HepG2 (cell line): ENCODE data around the gene NEURL1B. TPM values are rescaled to one million over a fixed set of nuclear protein-coding genes. Genes with fewer than 3 reads are reported as not detected.

Source experiments
- ATAC-seq: fragments of 200-7000 bp; cut with Tn5 transposase; 3 replicates; pipeline ENCODE4 v1.9.1; 2020; ENCODE audit warnings: mild to moderate bottlenecking, moderate library complexity
- BruUV-seq: library from RNA; stranded (reverse); fragments of 400-500 nt; replicated peaks from 2 replicates; lab custom pipeline; 2021; lab: Mats Ljungman, UMichigan
- CTCF ChIA-PET: fragments of 300-600 bp; formaldehyde crosslinking; extraction: SDS; loops from one replicate; lab custom pipeline; 2021; ENCODE audit warnings: low total read pairs, inconsistent platforms, low intra/inter-chr PET ratio; lab: Yijun Ruan, JAX
- POLR2A ChIA-PET: fragments of 350-600 bp; sonication (Branson Sonifier 250); formaldehyde crosslinking; loops from one replicate; lab custom pipeline; 2020; ENCODE audit warnings: antibody characterized with exemption, inconsistent platforms; lab: Yijun Ruan, JAX
- DNase-seq: peaks from one replicate; pipeline ENCODE4 v3.0.0-alpha.2; 2015; ENCODE audit warnings: low spot score
- FAIRE-seq: peaks from 3 replicates; lab custom pipeline; 2011; peaks lifted over from hg19 to GRCh38; lab: Jason Lieb, UNC
- H2AFZ ChIP-seq: one replicate; pipeline ENCODE4 v1.6.1; 2011; ENCODE audit warnings: low read length, inconsistent platforms
- H3K27ac ChIP-seq: fragments of 300-600 bp; 3 replicates; pipeline ENCODE4 v1.8.0; 2011; ENCODE audit warnings: mixed run types, mild to moderate bottlenecking, mixed read lengths, low read length, inconsistent platforms; ENCODE audit not compliant: insufficient read depth; ENCODE audit errors: extremely low read length
- H3K27me3 ChIP-seq, 2 experiments: fragments of 200-600 bp in 1 of 2; 2 replicates in 1 of 2; 3 replicates in 1 of 2; pipeline versions ENCODE4 v1.6.0 to v1.8.0; 2011; ENCODE audit warnings: low read length in 2 of 2, mild to moderate bottlenecking in 2 of 2, moderate library complexity in 2 of 2, inconsistent platforms in 1 of 2; ENCODE audit not compliant: insufficient read depth in 2 of 2, control insufficient read depth in 1 of 2
- H3K36me3 ChIP-seq, 2 experiments: fragments of 200-600 bp in 1 of 2; replicated peaks in 1 of 2; 2 replicates in 1 of 2; 3 replicates in 1 of 2; pipeline versions ENCODE4 v1.5.1 to v1.8.0; 2011; ENCODE audit warnings: low read length in 2 of 2, inconsistent platforms in 1 of 2; ENCODE audit not compliant: insufficient read depth in 2 of 2, control insufficient read depth in 1 of 2
- H3K4me1 ChIP-seq: 2 replicates; pipeline ENCODE4 v1.5.1; 2012; ENCODE audit warnings: low read length, inconsistent platforms; ENCODE audit not compliant: insufficient read depth
- H3K4me2 ChIP-seq: 2 replicates; pipeline ENCODE4 v1.6.0; 2011; ENCODE audit warnings: low read depth, low read length, inconsistent platforms
- H3K4me3 ChIP-seq, 3 experiments: fragments of 200-600 bp in 1 of 3; sonication (generic), shearing (Covaris generic) in 1 of 3; replicated peaks in 1 of 3; 2 replicates each; pipeline ENCODE4 v1.5.1; 2011 to 2016; ENCODE audit warnings: low read length in 3 of 3, inconsistent platforms in 2 of 3, low read depth in 2 of 3, mild to moderate bottlenecking in 2 of 3, control low read depth in 1 of 3, mixed read lengths in 1 of 3; ENCODE audit not compliant: insufficient read depth in 1 of 3
- H3K79me2 ChIP-seq: one replicate; pipeline ENCODE4 v1.6.1; 2011; ENCODE audit warnings: low read length, inconsistent platforms; ENCODE audit not compliant: insufficient read depth
- H3K9ac ChIP-seq: 2 replicates; pipeline ENCODE4 v1.6.0; 2011; ENCODE audit warnings: mild to moderate bottlenecking, low read depth, low read length, inconsistent platforms; ENCODE audit not compliant: insufficient read depth
- H3K9me3 ChIP-seq: 2 replicates; pipeline ENCODE4 v1.5.1; 2012; ENCODE audit warnings: mild to moderate bottlenecking, low read length
- H4K20me1 ChIP-seq: 2 replicates; pipeline ENCODE4 v1.6.0; 2011; ENCODE audit warnings: inconsistent platforms, mild to moderate bottlenecking, low read length, moderate library complexity; ENCODE audit not compliant: insufficient read depth
- ATF7 ChIP-seq, 2 experiments: fragments of 450-650 bp in 1 of 2; sonication (generic) in 1 of 2; formaldehyde crosslinking in 1 of 2; IDR thresholded peaks; 2 replicates each; pipeline versions ENCODE4 v1.4.0 to v1.6.1; 2016 to 2020; ENCODE audit warnings: antibody characterized with exemption in 1 of 2, mild to moderate bottlenecking in 1 of 2, missing genetic modification reagents in 1 of 2
- CCAR2 ChIP-seq: fragments of 200-400 bp; formaldehyde crosslinking; optimal IDR thresholded peaks from 2 replicates; pipeline ENCODE3; 2018; ENCODE audit warnings: low read depth, mild to moderate bottlenecking, low read length, moderate library complexity
- CHD4 ChIP-seq: fragments of 200-600 bp; sonication (generic); IDR thresholded peaks from 2 replicates; pipeline ENCODE4 v1.7.0; 2017; ENCODE audit warnings: mild to moderate bottlenecking, low read length, borderline replicate concordance
- HBP1 ChIP-seq: IDR thresholded peaks from 2 replicates; pipeline ENCODE4 v1.6.1; 2016; ENCODE audit warnings: low read depth, control low read depth
- IRX3 ChIP-seq: sonication (generic); formaldehyde crosslinking; IDR thresholded peaks from 2 replicates; pipeline ENCODE4 v1.8.1; 2023; ENCODE audit warnings: mild to moderate bottlenecking, low read depth, missing genetic modification reagents, borderline replicate concordance
- JDP2 ChIP-seq: sonication (generic); formaldehyde crosslinking; IDR thresholded peaks from 2 replicates; pipeline ENCODE4 v1.8.1; 2022; ENCODE audit warnings: missing genetic modification reagents, borderline replicate concordance
- MEIS1 ChIP-seq: sonication (generic); formaldehyde crosslinking; IDR thresholded peaks from 2 replicates; pipeline ENCODE4 v1.9.0; 2021; ENCODE audit warnings: mild to moderate bottlenecking, missing genetic modification reagents, moderate library complexity, borderline replicate concordance
- POLR2G ChIP-seq: fragments of 200-400 bp; formaldehyde crosslinking; IDR thresholded peaks from 2 replicates; pipeline ENCODE4 v1.6.1; 2018; ENCODE audit warnings: mild to moderate bottlenecking, low read depth, low read length, moderate library complexity
- RAD51 ChIP-seq: fragments of 450-650 bp; IDR thresholded peaks from 2 replicates; pipeline ENCODE4 v1.6.1; 2016; ENCODE audit warnings: borderline replicate concordance
- TCF7 ChIP-seq: sonication (generic); IDR thresholded peaks from 2 replicates; pipeline ENCODE4 v1.6.1; 2016; ENCODE audit warnings: antibody characterized with exemption, low read depth
- ZHX1 ChIP-seq: sonication (generic); formaldehyde crosslinking; IDR thresholded peaks from 2 replicates; pipeline ENCODE4 v1.8.1; 2022; ENCODE audit warnings: low read depth, mild to moderate bottlenecking, missing genetic modification reagents
- ZKSCAN8 ChIP-seq: IDR thresholded peaks from 2 replicates; pipeline ENCODE4 v1.6.1; 2016; ENCODE audit warnings: borderline replicate concordance, missing genetic modification reagents, missing compliant biosample characterization
- ZNF3 ChIP-seq: IDR thresholded peaks from 2 replicates; pipeline ENCODE4 v1.7.0; 2017; ENCODE audit warnings: inconsistent platforms
- ZNF333 ChIP-seq: sonication (generic); formaldehyde crosslinking; IDR thresholded peaks from 2 replicates; pipeline ENCODE4 v1.4.0; 2020; ENCODE audit warnings: mild to moderate bottlenecking, missing genetic modification reagents, borderline replicate concordance
- ZNF382 ChIP-seq: sonication (generic); formaldehyde crosslinking; IDR thresholded peaks from 2 replicates; pipeline ENCODE4 v1.5.0; 2020; ENCODE audit warnings: missing genetic modification reagents, mild to moderate bottlenecking, borderline replicate concordance
- ZNF766 ChIP-seq: sonication (generic); formaldehyde crosslinking; IDR thresholded peaks from 2 replicates; pipeline ENCODE4 v1.5.0; 2020; ENCODE audit warnings: missing genetic modification reagents, borderline replicate concordance
- ZNF788 ChIP-seq: sonication (generic); formaldehyde crosslinking; IDR thresholded peaks from 2 replicates; pipeline ENCODE4 v1.5.0; 2020; ENCODE audit warnings: mild to moderate bottlenecking, missing genetic modification reagents, borderline replicate concordance
- WGBS: methylation state at CpG from one replicate; pipeline ENCODE4 v1.1.6; 2017; ENCODE audit warnings: low lambda C conversion rate; 5-methylcytosine and 5-hydroxymethylcytosine counted together
- in situ Hi-C: cut with HindIII; loops from 2 replicates; pipeline ENCODE4 v1.10.0; 2017; ENCODE audit warnings: low pct_unique_long_range_greater_than_20kb; ENCODE audit not compliant: extremely low pct_ligation_motif_present
- intact Hi-C: fragments of 100-400 bp; cut with micrococcal nuclease; formaldehyde crosslinking; loops from one replicate; pipeline ENCODE4 v1.10.0; 2022; ENCODE audit not compliant: unreplicated experiment
- polyA plus RNA-seq, 8 experiments: library from polyadenylated mRNA; depleted of rRNA in 3 of 8; stranded (reverse) in 7 of 8; unstranded in 1 of 8; fragments of >200 nt; fragmentation: Illumina TruSeq in 4 of 8; extraction: Trizol in 4 of 8; gene quantifications; 2 replicates each; pipeline versions ENCODE4 v1.2.1 to v1.2.3, GENCODE V29; 2011 to 2016; ENCODE audit warnings: low read depth in 4 of 8, missing spikeins in 1 of 8, mixed read lengths in 1 of 8; ENCODE audit not compliant: insufficient read depth in 1 of 8
- total RNA-seq, 5 experiments: library from RNA; depleted of rRNA; stranded (reverse); fragments of >200 nt; fragmentation: Illumina TruSeq; extraction: Trizol; gene quantifications; 2 replicates each; pipeline ENCODE4 v1.2.3, GENCODE V29; 2016; ENCODE audit warnings: low read depth in 1 of 5
- TF ChIP-seq, protein P1 (sequence below): sonication (generic); formaldehyde crosslinking; IDR thresholded peaks from 2 replicates; pipeline ENCODE4 v1.8.1; 2023; ENCODE audit warnings: mild to moderate bottlenecking, moderate library complexity, missing genetic modification reagents

NEURL1B gene
- total and polyA plus RNA-seq, 2 of the 13 experiments (the other 11 are each of a cell fraction or from before 2014, with no cell fraction given), result 0.09 to 0.13 TPM

- TF ChIP-seq ZHX1 (CRISPR knock-in tag) (no peak), TCF7 (no peak), ZNF382 (CRISPR knock-in tag) (no peak), MEIS1 (no peak), ZNF3 (CRISPR knock-in tag) (no peak)
- TF ChIP-seq, protein P1, sequence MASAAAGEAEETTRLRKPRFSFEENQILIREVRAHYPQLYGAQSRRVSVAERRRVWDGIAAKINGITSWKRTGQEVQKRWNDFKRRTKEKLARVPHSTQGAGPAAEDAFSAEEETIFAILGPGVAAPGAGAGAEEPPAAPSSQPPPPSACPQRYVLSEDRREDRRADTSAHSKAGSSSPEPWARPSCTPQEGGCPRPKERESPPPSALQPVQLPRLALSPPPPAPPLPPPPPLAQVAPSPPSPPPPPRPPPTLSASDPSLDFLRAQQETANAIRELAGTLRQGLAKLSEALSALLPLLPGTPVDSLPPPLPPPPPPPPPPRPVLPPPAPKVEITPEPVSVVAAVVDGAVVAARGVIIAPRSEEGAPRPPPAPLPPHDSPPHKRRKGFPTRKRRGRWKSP (CRISPR knock-in tag), result no peak
These were observed 49.4 kb upstream of the NEURL1B start (continued) for GRCh38 chr5:172591636-172592035.

DNA sequence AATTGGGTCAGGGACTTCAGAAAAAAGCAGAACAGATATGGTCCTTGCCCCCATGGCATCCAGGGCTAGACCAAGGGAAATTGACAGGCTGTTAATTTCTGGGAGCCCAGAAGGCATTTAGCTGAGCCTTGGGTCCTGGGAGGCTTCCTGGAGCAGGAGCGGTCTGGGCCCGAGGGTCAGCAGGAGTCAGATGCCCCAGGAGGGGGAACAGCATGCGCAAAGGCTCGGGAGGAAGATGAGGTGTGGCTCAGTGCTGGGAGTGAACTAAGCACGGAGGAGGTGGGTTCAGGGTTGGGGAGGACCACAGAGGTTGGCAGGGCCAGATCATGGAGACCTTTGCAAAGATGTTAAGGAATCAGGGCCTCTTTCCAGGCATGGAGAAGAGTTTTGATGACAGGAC, 48.2 kb upstream of the NEURL1B start:
- H3K27me3 ChIP-seq, result peaks cover 5 to 13% of the 10 kb centered on the region in 2 experiments; a peak in 3 of 5 replicates
- no peak overlapping the region for H3K9ac ChIP-seq
- no TSS peak for BruUV-seq
- ChIA-PET POLR2A (no interaction called here), CTCF (no interaction called here)
- H2AFZ ChIP-seq, result no peak overlapping the region
- intact Hi-C loops (no loop called here), in situ Hi-C loops (no loop called here)
- no peaks in the 10 kb centered on the region for H3K79me2 ChIP-seq
- WGBS, result 53% methylated on average over 5 of the region's 5 CpGs
- H3K27ac ChIP-seq, result no peak overlapping the region
- FAIRE-seq, result no peak
- no peak overlapping the region for H3K4me2 ChIP-seq
- H4K20me1 ChIP-seq, result no peaks in the 10 kb centered on the region
- no peaks in the 10 kb centered on the region for H3K36me3 ChIP-seq
- H3K4me1 ChIP-seq, result no peaks in the 10 kb centered on the region
- H3K4me3 ChIP-seq, result no peak overlapping the region
- TF ChIP-seq ZNF333 (no peak), JDP2 (no peak), ZNF766 (no peak), IRX3 (no peak), CCAR2 (no peak), ZKSCAN8 (CRISPR knock-in tag) (no peak), ZNF788 (no peak), POLR2G (no peak), HBP1 (CRISPR knock-in tag) (no peak), RAD51 (no peak), CHD4 (no peak), ATF7 (IDR thresholded peaks at IDR 0.05) (no peak), ATF7 (CRISPR knock-in tag; IDR thresholded peaks at IDR 0.05) (no peak)
- TF ChIP-seq, all 625 proteins: peak for 0
- no peaks in the 10 kb centered on the region for H3K9me3 ChIP-seq
- ATAC-seq (no peak), DNase-seq (no peak)
